Measurements from ENCODE around the gene TLCD3B. TPM values are rescaled to one million over a fixed set of nuclear protein-coding genes. Genes with fewer than 3 reads are reported as not detected.

TLCD3B gene
- total and polyA plus RNA-seq, 9 of the 15 experiments (the other 6 are each of a cell fraction or from before 2014, with no cell fraction given): 0.10 to 0.52 (median 0.23) TPM; not detected in 4

- TF ChIP-seq FOXP4 (CRISPR knock-in tag; IDR thresholded peaks at IDR 0.05; ENCODE audit: borderline replicate concordance) (no peak), NCOA2 (IDR thresholded peaks at IDR 0.05; ENCODE audit: partially characterized antibody in 2 of 2) (no peak), ZBTB40 (IDR thresholded peaks at IDR 0.05) (0 out of 2 replicates have a peak, but pooled peaks have one; percentile 13), ZBTB40 (CRISPR knock-in tag; IDR thresholded peaks at IDR 0.05) (no peak), KLF6 (CRISPR knock-in tag; IDR thresholded peaks at IDR 0.05; ENCODE audit: borderline replicate concordance) (no peak), ZNF263 (CRISPR knock-in tag; IDR thresholded peaks at IDR 0.05; ENCODE audit: borderline replicate concordance) (no peak; the same call in 1 of the 2 replicates), SMARCA4 (IDR thresholded peaks at IDR 0.05) (no peak), ID3 (CRISPR knock-in tag; IDR thresholded peaks at IDR 0.05) (no peak), ID3 (tag; IDR thresholded peaks at IDR 0.05) (0 out of 2 replicates have a peak, but pooled peaks have one; percentile 38), ZNF76 (CRISPR knock-in tag; IDR thresholded peaks at IDR 0.05; ENCODE audit: borderline replicate concordance) (no peak), ZNF232 (CRISPR knock-in tag; IDR thresholded peaks at IDR 0.05) (no peak), RFX1 (IDR thresholded peaks at IDR 0.05) (no peak)
These were observed 2.5 kb downstream of the TLCD3B start (continued) for GRCh38 chr16:30028438-30029076.

All from K562 (cell line).